Epithelial cell of prostate (primary cell): ENCODE data around the gene CD164.
"Not testable (repeated sequence)": the region's sequence is repeated elsewhere in the genome, so short reads cannot be mapped to it uniquely, and the experiment has no call there.

Source experiments
- DNase-seq: peaks from one replicate; pipeline ENCODE4 v3.0.0-alpha.2; 2011; ENCODE audit warnings: low read depth, low spot score
- H3K27ac ChIP-seq: fragments of 450-650 bp; 2 replicates; pipeline ENCODE4 v1.5.1; 2017; ENCODE audit warnings: mild to moderate bottlenecking

CD164 gene

DNA sequence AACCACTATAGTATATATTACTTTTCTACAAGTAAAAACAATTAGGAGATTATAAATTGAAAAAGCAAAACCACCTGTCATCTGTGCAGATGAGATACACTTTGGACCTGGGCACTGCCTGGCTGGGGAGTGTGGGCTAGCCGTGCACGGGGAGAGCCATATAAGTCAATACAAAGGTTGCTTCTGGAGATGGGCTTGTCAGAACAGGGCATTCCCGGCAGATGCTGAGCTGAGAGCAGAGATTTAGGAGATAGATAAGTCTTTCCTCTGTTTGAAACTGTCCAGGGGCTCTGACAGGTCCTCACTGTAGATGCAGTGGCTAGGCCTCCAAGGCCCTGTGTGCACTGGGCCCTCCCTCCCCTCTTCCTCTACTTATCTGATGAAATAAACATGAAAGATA is 34.5 kb downstream of the CD164 start:
- H3K27ac ChIP-seq = peak overlapping the region; percentile 10
- DNase-seq = no peak

DNA sequence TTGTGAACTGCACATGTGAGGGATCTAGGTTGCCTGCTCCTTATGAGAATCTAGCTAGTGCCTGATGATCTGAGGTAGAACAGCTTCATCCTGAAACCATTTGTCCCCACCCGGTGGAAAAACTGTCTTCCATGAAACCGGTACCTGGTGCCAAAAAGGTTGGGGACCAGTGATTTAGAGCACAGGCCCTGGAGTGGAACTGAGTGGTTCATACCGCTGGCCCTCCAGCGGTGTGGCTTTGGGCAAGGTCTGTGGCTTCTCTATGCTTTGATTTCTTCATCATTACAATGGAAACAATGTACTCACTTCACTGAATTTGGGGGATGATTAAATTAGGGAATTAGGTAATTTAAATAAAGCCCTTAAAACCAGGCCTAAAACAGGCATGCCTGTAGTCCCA is 36.3 kb downstream of the CD164 start:
- DNase-seq = no peak
- H3K27ac ChIP-seq = no peak overlapping the region

DNA sequence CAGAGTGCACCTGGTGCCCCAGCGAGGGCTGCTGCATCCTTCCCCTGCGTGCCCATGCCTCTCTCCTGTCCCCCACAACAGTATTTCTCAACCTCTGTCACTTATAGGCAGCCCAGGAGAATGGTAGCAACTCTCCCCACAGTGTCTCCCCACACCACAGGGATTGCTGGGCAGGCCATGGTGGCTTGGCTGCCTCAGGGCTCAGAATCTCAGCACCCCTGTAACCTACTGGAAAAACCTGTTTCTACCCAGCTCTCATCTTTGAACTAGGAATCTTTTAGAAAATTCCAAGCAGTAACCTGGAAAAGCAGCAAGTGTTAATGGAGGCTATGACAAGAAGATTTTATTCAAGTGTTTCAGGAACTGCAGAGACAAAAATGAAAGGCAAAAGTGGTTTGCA is 38.0 kb downstream of the CD164 start:
- DNase-seq = no peak
- H3K27ac ChIP-seq = no peak overlapping the region

DNA sequence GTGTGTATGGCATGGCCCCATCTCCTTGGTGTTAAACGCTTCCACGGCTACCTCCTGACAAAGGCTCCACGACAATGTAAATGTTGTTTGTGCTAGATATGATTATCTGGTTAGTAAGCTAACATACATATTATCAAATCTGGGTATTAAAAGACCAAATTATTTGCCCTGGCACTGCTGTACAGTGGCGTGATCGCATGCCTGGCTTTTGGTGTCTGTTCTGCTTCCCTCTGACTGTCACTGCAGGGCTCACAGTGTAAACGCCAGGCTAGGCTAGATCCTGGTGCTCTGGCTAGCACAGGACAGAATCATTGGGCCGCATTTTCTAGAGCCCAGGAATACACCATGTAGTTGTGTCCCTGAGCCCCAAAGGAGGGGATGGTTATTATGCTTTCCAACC is 38.7 kb downstream of the CD164 start:
- no peak overlapping the region for H3K27ac ChIP-seq
- DNase-seq = no peak

DNA sequence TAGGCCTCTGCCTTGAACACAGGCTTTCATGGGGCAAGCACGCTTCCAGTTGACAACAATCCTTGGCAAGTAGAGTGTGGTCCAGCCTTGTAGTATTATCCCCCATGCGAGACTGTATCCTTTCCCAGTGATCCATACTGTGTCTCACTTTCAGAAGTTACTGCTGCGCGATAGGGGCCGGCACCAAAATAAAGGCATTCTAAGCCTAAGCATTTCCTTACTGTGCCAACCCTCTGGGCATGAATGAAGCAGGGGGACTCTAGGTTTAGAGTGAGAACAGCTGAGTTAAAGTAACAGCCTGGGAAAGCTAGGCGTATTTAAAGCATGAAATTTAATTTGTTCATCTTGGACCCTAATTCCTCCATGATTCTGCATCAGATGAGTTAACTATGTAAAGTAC is 39.4 kb downstream of the CD164 start:
- no peak for DNase-seq
- H3K27ac ChIP-seq = no peak overlapping the region

DNA sequence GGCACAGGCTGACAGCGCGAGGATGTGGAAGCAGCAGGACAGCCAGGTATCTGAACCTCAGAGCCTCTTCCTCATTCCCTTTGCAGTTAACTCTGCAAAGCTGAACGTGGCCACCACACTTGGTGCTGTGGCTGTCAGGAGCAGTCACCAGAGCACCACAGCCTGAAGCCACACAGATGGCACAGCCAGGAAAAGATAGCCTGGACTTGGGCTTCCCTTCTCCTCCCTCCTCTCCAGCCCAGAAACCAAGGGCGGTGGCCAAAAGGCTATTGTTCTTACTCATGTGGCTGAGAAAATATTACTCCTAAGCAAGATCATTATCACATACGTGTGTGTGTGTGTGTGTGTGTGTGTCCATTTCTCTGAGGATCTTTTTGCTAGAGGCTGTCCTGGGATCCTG is 39.8 kb downstream of the CD164 start:
- no peak for DNase-seq
- no peak overlapping the region for H3K27ac ChIP-seq

DNA sequence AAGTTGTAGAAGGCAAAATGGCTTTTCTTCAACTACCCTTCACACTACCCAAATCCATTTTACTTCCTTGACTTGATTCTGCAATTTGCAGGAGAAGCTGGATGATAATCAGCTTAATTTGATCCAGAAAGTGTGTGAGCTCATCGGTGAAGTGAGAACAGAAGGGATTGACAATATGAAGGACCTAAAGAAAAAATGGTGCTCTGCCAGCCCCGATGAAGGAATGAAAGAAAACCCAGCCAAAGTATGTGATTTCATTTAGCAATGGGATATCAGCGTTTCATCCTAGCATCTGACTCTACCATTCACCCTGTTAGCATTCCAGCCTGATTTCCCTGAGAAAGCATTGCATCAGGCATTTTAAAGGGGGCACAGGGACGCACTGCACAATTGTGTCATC is 41.5 kb downstream of the CD164 start:
- DNase-seq = no peak
- H3K27ac ChIP-seq = no peak overlapping the region

DNA sequence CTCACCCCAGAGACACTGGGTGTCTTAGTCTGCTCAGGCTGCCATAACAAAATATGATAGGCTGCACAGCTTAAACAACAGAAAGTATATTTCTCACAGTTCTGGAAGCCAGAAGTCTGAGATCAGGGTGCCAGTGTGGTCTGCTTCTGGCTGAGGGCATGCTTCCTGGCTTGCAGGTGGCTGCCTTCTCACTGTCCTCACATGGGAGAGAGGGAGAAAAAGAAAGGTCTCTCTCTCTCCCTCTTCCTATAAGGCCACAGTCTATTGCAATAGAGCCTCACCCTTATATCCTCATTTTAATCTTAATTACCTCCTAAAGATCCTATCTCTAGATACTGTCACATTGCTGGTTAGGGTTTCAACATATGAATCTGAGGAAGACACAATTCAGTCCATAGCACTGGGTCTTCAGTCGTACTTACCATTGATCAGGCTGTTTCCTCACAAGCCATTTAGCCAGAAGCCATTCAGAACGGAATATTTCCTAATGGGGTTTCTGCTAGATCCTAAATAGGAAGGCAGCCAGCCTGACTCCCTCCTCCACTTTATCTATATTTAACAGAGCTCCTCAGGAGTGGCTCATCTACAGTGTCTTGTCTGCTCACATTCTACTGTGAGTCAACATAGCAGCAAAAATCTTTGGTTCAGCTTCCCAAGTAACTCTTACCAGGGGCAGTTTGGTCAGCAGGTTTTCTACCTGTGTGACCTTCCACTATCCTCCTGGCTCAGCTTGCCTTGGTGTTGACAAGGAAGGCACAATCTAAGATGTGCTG is 42.2 kb downstream of the CD164 start:
- DNase-seq = no peak
- H3K27ac ChIP-seq = no peak overlapping the region

DNA sequence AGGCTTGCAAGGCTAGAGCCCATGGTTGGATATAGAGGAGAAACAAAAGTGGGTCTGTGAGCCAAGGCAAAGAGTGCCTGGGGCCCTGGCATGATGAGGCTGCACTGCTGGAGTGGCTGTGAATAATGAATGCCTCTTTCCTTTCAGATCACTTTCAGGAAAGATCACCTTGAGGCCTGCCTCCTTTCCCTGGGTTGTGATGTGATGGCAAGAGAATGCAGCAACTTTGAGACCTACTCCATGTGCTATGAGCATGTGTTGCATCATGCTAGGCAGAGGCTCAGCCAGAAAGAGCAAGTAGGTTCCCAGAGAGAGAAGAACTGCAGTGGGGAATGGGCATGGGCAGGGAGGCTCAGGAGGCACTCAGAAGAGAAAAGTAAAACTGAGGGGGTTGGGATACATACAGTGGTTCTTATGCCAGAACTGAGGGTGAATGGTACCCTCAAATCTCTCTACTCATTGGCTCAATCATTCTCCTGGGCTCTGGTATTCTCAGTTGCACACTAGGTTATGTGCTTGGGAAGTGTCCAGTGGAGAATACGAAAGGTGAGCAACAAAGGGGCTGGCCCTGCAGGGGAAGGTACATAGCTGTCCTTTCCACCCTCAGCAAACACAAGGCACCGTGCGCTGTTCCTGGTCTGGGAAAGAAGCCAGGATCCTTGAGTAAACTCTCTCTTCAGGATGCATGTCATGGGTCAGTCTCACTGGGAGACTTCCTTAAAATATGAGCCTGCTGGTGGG is 45.9 kb downstream of the CD164 start:
- peak overlapping the region; percentile 89 for H3K27ac ChIP-seq
- DNase-seq = peak; percentile 34

DNA sequence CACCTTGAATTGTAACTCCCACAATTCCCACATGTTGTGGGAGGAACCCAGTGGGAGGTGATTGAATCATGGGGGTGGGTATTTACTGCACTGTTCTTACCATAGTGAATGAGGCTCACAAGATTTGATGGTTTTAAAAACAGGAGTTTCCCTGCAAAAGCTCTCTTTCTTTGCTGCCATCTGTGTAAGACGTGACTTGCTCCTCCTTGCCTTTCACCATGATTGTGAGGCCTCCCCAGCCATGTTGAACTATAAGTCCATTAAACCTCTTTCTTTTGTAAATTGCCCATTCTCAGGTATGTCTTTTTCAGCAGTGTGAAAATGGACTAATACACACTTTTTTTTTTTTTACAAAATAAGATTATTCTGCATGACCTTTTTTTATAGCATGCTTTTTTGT is 48.4 kb downstream of the CD164 start:
- not testable (repeated sequence) for DNase-seq, H3K27ac ChIP-seq

DNA sequence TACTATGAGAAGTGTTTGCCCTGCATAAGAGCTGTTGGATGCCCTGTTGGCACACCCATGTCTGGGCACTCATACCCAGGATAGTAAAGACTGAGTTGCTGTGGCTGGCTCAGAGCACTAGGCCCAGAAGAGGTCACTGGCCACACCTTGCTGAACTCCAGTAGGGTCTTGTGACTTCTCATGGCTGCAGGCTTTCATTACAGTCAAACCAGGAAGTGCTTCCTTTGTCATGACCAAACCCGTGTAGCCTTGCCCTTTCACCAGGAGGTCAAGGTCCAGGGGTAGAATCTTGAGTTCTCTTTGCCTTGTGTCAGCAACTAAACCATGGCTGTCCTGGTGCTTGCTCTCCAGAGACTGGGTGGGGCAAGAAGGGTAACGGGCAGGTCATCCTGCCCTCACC is 49.5 kb downstream of the CD164 start:
- H3K27ac ChIP-seq = no peak overlapping the region

DNA sequence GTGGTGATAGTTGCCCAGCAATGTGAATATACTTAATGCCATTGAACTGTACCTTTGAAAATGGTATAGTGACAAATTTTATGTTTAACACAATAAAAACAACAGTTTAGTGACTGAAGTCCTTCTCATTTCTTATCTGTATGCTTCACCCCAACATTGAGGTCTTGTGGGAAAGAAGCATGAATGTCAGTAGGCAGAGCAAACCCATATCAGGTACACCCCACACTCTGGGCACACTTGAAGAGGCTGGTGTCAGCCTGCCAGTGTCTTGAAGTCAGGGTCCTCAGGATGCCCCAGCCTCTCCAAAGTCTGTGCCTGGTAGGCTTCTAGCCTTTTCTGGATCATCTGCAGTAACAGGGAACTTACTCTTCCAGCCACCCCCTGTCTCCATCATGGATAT is 51.2 kb downstream of the CD164 start:
- DNase-seq = no peak
- H3K27ac ChIP-seq = no peak overlapping the region

More for the DNA sequence above, 49.5 kb downstream of the CD164 start:
- no peak for DNase-seq

DNA sequence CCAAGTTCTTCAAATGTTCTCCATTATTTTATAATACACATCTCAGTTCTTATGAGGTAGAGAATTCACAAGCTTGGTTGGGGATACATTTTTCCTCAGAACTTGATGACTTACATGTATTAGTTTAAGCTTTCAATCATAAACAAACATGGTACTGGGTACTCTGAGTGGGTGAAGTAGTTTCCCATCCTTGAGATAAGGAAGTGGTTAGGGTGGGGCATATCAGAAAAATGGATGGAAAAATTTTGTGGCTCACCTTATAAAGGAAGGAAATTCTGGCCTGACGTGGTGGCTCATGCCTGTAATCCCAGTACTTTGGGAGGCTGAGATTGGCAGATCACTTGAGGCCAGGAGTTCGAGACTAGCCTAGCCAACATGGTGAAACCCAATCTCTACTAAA is 52.0 kb downstream of the CD164 start:
- no peak for DNase-seq
- no peak overlapping the region for H3K27ac ChIP-seq

DNA sequence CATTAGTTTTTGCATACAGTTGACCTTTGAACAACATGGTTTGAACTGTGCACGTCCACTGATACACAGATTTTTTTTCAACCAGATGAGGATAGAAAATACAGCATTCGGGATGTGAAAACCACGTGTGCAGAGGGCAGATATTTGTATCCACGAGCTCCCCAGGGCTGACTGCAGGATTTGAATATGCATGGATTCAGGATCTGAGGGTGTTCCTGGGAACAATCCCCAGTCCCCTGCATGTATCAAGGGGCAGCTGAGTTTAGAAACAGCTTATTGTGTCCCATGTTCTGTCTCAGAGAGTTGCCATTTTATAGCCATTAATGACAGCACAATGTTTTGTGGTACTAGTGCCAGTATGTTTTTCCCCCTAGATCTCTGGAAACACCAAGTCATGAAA is 53.6 kb downstream of the CD164 start:
- no peak for DNase-seq
- no peak overlapping the region for H3K27ac ChIP-seq

DNA sequence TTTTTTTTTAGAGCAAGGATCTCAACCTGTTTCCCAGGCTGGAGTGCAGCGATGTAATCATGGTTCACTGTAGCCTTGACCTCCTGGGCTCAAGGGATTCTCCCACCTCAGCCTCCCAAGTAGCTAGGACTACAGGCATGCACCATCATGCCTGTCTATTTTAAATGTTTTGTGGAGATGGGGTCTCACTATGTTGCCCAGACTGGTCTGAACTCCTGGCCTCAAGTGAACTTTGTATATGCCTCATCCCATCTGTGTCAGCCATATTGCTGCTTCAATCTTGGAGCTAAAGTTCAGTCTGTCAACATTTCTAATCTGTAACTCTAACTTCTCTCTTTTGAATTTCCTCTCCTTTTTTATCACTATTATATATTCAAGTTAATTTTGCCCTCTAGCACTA is 54.3 kb downstream of the CD164 start:
- DNase-seq = no peak
- no peak overlapping the region for H3K27ac ChIP-seq

DNA sequence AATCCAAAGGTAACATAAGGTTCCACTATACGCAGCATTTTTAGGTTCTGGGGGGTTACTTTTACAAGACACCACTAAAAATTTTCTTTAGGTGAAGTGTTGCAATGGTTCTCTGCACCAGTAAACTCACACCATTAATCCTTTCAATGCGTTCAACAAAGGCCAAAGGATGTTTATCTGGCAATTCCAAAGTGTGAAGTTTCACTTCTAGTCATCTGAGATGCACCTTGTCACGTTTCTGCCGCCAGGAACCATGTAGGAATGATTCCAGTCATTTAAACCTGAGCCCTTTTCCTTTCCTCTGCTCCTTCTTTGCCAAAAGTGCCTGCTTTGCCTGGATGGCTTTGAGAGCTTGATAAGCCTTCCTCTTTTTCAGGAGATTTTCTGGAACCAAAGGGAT is 54.8 kb downstream of the CD164 start:
- DNase-seq = no peak

DNA sequence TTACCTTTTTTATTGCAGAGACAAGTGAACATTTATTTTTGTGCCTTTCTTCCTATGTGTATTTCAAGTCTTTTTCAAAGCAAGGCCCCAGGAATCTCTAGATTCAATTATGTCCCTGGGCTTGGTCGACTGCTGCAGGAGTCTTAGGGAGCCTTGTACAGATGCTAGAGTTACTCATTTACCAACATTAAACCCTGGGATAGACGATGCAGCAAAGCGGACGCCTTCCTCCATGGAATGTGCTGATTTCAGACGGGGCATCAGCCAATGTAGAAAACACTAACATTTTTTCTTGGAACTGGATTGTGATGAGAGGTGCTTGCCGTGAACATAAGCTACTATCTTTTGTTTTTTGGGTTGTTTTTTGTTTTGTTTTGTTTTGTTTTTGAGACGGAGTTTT is 55.9 kb downstream of the CD164 start:
- no peak overlapping the region for H3K27ac ChIP-seq
- DNase-seq = no peak

More for the DNA sequence above, 54.8 kb downstream of the CD164 start:
- no peak overlapping the region for H3K27ac ChIP-seq

DNA sequence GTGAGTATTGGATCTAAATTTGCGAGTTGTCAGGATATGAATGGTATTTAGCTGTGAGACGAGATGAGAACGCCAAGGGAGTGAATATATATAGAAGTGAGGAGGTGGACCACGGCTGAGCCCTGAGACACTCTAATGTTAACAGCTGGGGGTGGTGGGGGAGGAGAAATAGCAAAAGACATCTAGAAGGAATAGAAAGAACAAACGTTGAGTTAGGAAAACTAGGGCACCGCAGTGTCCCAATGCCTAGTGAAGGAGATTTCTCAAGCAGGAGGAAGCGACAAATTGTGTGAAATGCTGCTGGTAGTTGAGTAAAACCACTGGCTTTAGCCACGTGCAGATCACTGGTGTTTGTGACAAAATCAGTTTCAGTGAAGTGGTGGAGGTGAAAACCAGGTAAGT is 56.9 kb downstream of the CD164 start:
- no peak for DNase-seq
- no peak overlapping the region for H3K27ac ChIP-seq

DNA sequence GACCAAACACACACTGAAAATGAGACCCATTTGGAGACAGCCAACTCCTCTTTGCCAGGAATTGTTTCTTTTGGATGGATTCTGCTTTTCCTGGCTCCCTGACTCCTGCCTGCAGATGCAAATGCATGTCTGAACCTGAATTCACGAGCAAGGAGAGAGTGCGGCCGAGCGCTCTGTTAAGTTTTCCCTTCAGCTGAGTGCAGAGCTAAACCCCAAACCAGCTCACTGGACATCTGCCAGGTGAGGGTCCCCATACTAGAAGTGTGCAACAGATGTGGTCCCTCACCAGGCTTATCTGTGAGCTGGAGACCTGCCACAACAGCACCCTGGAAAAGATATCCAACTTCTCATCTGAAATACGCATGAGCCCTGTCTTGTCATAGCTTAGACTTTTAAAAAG is 59.0 kb downstream of the CD164 start:
- no peak for DNase-seq
- no peak overlapping the region for H3K27ac ChIP-seq

DNA sequence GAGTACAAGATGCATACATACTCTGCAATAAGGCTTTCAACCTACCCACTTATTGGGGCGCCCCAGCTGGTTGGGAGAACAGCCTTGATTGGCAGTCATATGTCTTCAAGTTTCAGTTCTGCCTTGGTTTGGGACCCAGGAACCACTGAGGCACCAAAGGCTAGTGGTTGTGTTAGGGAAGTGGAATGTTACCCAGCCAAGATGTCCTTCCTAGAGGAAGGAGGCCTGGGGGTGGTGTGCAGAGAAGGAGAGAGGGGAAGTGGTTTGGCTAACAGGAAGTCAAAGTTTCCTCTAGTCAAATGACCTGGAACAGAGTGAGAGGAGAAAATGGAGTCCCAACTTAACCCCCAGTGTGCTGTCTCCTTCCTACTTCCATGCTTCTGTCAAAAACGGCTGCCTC is 59.4 kb downstream of the CD164 start:
- no peak overlapping the region for H3K27ac ChIP-seq
- DNase-seq = no peak

DNA sequence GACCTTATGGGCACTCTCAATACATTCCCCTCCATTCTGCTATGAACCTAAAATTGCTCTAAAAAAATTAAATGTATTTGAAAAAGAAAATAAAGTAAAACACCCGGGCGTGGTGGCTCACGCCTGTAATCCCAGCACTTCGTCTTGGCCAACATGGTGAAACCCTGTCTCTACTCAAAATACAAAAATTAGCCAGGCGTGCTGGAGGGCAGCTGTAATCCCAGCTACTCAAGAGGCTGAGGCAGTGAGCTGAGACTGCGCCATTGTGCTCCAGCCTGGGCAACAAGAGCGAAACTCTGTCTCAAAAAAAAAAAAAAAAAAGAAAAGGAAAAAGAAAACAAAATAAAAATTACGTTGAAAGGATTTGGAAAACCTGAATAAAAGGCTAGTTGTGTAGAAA is 60.5 kb downstream of the CD164 start:
- H3K27ac ChIP-seq = no peak overlapping the region
- DNase-seq = no peak

DNA sequence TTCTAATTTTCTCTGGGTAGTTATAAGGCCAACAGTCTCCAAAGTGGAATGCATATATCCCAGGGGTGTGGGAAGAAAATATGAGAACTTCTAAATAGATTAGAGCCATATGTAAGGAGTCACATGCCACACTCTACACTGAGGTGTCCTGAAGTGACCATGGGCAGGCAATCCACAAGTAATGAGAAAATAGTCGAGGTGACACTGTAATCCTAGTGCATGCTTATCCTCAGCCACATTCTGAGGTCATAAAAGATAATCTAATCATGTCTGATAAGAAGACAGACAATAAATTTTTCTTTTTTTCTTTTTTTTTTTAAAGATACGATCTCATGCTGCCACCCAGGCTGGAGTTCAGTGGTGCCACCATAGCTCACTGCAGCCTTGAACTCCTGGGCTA is 62.2 kb downstream of the CD164 start:
- DNase-seq = no peak

More for the DNA sequence above, 62.2 kb downstream of the CD164 start:
- no peak overlapping the region for H3K27ac ChIP-seq
